Prostate gland (tissue), 2 donors: ENCODE results near the gene CMTM1. TPM values are rescaled to one million over a fixed set of nuclear protein-coding genes. Genes with fewer than 3 reads are reported as not detected.
A peak's percentile ranks its signal among the peaks of the same experiment; 100 is the strongest.

Experiments used
- DNase-seq: peaks from one replicate; pipeline ENCODE4 v3.0.0-alpha.2; 2019; ENCODE audit warnings: low spot score
- H3K27ac ChIP-seq, 2 donors: fragments of 200-600 bp; sonication (generic); 2 replicates each; pipeline ENCODE4 v1.5.1; 2017 to 2019
- H3K27me3 ChIP-seq: fragments of 200-600 bp; sonication (generic); replicated peaks from 2 replicates; pipeline ENCODE4 v1.5.1; 2019; ENCODE audit not compliant: insufficient read depth
- H3K36me3 ChIP-seq, 2 donors: fragments of 200-600 bp; sonication (generic); 1 replicate in 1 of 2; 2 replicates in 1 of 2; pipeline versions ENCODE4 v1.5.1 to v1.8.1; 2017 to 2019
- H3K4me1 ChIP-seq: fragments of 200-600 bp; sonication (generic); replicated peaks from 2 replicates; pipeline ENCODE4 v1.5.1; 2019
- H3K4me3 ChIP-seq, 2 donors: fragments of 200-600 bp; sonication (generic); 2 replicates each; pipeline ENCODE4 v1.5.1; 2017 to 2019
- H3K9me3 ChIP-seq: fragments of 200-600 bp; sonication (generic); 2 replicates; pipeline ENCODE4 v1.5.1; 2017
- POLR2A ChIP-seq: fragments of 450-650 bp; IDR thresholded peaks from one replicate; pipeline ENCODE4 v1.6.1; 2016; ENCODE audit warnings: antibody characterized with exemption, mild to moderate bottlenecking
- POLR2AphosphoS5 ChIP-seq: sonication (generic); formaldehyde crosslinking; IDR thresholded peaks from one replicate; pipeline ENCODE4 v1.6.1; 2017; ENCODE audit warnings: antibody characterized with exemption
- WGBS: methylation state at CpG from one replicate; pipeline ENCODE4 v1.1.5; 2018; 5-methylcytosine and 5-hydroxymethylcytosine counted together
- intact Hi-C: fragments of 100-400 bp; cut with DNase I; formaldehyde crosslinking; loops from one replicate; pipeline ENCODE4 v1.14.2; 2022
- total RNA-seq, 2 donors: library from RNA; depleted of rRNA; stranded (reverse); fragments of >200 nt; gene quantifications; one replicate each; pipeline ENCODE4 v1.1.0, GENCODE V29; 2016
- TF ChIP-seq, protein P1 (sequence below), 4 experiments: fragments of 200-600 bp in 2 of 4; fragments of 450-650 bp in 2 of 4; sonication (generic) in 2 of 4; IDR thresholded peaks; 1 replicate in 3 of 4; 2 replicates in 1 of 4; pipeline ENCODE4 v1.5.1; 2016 to 2019; ENCODE audit warnings: antibody characterized with exemption in 4 of 4, mild to moderate bottlenecking in 2 of 4, moderate library complexity in 2 of 4

CMTM1 gene
- total RNA-seq, 2 donors from 2014 or later = 1.5 to 2.6 TPM

DNA sequence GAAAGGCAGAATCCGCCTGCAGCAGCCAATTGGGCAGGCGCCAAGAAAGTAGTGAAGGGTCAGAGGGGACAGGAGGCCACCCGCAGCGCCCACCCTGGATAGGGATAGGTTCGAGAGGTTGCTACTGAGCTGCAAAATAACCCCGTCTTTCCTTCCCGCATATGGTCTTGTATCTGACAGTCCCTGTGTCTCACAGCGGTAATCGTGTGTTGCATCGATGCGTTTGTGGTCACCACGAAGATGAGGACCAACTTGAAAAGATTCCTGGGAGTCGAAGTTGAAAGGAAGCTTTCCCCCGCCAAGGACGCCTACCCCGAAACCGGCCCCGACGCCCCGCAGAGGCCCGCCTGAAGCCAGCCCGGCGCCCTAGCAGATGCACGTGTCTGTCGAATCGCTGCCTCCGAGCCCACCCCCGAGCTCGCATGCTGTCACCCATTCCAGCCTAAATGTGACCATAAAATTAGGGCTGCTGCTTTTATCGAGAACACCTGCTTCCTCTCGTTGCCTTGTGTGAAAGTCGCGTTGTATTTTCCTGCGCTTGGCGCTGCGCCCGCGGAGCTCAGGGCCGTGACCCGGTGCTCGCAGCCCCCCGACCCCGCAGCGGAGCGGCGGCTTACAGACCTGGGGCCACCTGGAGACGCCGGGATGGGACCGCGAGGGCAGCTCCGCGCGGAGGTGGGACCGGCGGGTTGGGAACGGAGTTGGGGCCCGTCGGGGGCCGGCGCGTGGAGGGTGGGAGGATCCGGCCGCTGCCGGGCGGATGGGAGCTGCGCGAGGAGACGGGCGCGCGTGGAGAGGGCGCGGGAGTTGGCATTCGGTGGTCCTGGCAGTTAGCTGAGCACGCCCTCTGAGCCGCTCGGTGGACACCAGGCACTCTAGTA, 12.7 kb downstream of the CMTM1 start, which contains the start of gene CMTM2:
CMTM2 (plus strand) TSS at position 813 of the 881 bp plus-strand sequence. CDS start 145 bp downstream, outside the sequence.
- WGBS = 23% methylated on average over 73 of the region's 77 CpGs
- TF ChIP-seq, protein P1, sequence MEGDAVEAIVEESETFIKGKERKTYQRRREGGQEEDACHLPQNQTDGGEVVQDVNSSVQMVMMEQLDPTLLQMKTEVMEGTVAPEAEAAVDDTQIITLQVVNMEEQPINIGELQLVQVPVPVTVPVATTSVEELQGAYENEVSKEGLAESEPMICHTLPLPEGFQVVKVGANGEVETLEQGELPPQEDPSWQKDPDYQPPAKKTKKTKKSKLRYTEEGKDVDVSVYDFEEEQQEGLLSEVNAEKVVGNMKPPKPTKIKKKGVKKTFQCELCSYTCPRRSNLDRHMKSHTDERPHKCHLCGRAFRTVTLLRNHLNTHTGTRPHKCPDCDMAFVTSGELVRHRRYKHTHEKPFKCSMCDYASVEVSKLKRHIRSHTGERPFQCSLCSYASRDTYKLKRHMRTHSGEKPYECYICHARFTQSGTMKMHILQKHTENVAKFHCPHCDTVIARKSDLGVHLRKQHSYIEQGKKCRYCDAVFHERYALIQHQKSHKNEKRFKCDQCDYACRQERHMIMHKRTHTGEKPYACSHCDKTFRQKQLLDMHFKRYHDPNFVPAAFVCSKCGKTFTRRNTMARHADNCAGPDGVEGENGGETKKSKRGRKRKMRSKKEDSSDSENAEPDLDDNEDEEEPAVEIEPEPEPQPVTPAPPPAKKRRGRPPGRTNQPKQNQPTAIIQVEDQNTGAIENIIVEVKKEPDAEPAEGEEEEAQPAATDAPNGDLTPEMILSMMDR (IDR thresholded peaks at IDR 0.05) = no peak
- TF ChIP-seq POLR2AphosphoS5 (no peak), POLR2A (no peak)
- Histone ChIP-seq H3K36me3 (no peaks in the 10 kb centered on the region), H3K27me3 (no peaks in the 10 kb centered on the region), H3K9me3 (no peaks in the 10 kb centered on the region), H3K27ac (no peak within 1 kb of the TSS), H3K4me1 (no peaks in the 10 kb centered on the region), H3K4me3 (peak within 1 kb of the TSS; percentile 5 to 14)
- DNase-seq = no peak
- intact Hi-C loops = no loop called here

DNA sequence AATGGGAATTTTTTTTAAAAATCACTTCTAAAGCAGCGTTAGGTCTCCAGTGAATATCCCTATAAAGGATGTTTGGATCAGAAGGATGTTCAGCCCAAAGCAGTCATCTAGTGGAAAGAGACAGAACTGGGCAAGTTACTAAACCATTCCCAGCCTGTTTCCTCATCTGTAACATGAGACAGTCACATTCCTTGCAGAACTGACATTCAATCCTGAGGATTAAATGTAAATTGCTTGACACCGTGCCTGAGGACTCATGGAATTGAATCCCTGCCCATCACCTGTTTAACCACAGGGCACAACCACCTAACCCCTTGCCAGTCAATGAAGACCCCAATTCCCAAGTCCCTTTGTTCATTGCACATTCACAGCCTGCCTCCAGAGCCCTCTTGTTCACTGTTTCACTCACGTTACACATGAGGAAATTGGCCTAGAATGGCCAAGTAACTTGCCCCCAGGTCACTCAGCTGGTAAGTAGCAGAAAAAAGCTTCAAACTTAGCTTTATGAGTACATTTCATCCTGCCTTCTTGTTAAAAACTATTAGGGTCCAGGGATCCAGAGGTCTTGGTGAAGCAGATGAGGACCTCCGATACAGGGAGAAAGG, 14.5 kb downstream of the CMTM1 start:
- intact Hi-C loops = no loop called here
- H3K4me1 ChIP-seq = no peaks in the 10 kb centered on the region
- no peaks in the 10 kb centered on the region for H3K9me3 ChIP-seq
- TF ChIP-seq, protein P1 (IDR thresholded peaks at IDR 0.05) = no peak
- TF ChIP-seq POLR2A = no peak
- TF ChIP-seq POLR2AphosphoS5 = no peak
- H3K4me3 ChIP-seq = no peak overlapping the region
- DNase-seq = no peak
- 53% methylated on average over 4 of the region's 4 CpGs for WGBS
- H3K36me3 ChIP-seq = no peaks in the 10 kb centered on the region
- no peak overlapping the region for H3K27ac ChIP-seq
- H3K27me3 ChIP-seq = no peaks in the 10 kb centered on the region

DNA sequence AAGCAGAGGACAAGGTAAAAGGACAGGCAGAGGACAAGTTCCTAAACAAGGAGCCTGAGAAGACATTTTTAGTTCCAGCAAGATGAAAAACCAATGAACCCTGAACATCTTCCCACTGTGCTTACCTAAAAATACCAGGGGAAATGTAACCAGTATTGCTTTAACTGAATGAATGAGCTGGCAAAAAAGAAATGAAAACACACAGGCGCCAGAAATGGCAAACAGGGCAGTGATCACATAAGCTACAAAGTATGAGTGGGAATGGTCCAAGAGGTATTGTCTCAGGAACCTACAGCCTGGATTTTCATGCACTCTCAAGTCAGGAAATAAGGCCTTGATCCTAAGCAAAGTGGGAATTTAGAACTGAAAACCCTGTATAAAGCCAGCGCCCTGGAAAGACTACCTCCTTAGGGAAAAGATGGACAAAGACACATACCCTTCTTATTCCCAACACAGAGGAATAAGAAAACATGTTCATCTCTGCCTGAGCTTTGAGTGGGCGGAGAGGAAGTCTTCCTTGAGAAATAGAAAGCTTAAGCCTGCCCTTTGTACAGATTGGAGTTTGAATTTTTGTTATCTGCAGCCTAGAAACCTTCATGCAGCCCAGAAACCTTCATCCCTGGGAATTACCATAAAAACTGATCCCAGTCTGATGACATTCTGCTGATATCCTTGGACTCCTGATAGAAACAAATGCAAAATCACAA, 15.2 kb downstream of the CMTM1 start:
- WGBS = 89% methylated on average over 3 of the region's 3 CpGs
- Histone ChIP-seq H3K4me1 (no peaks in the 10 kb centered on the region), H3K9me3 (no peaks in the 10 kb centered on the region), H3K27me3 (no peaks in the 10 kb centered on the region), H3K36me3 (no peaks in the 10 kb centered on the region), H3K4me3 (no peak overlapping the region), H3K27ac (no peak overlapping the region)
- no peak for DNase-seq
- TF ChIP-seq POLR2AphosphoS5 = no peak
- TF ChIP-seq POLR2A = no peak
- TF ChIP-seq, protein P1 (IDR thresholded peaks at IDR 0.05) = no peak
- intact Hi-C loops = no loop called here

GRCh38 chr16:66585481-66586239, 19.4 kb downstream of the CMTM1 start:
- TF ChIP-seq POLR2A = no peak
- TF ChIP-seq, protein P1 (IDR thresholded peaks at IDR 0.05) = no peak
- TF ChIP-seq POLR2AphosphoS5 = no peak
- Histone ChIP-seq H3K4me3 (no peak overlapping the region), H3K27me3 (no peaks in the 10 kb centered on the region), H3K4me1 (no peaks in the 10 kb centered on the region), H3K36me3 (no peaks in the 10 kb centered on the region), H3K27ac (no peak overlapping the region), H3K9me3 (no peaks in the 10 kb centered on the region)
- DNase-seq = no peak
- 78% methylated on average over 10 of the region's 10 CpGs for WGBS
- intact Hi-C loops = no loop called here
